ENCODE measurements around the gene HOXB4. TPM values are rescaled to one million over a fixed set of nuclear protein-coding genes. Genes with fewer than 3 reads are reported as not detected.

Gene HOXB4
- total RNA-seq, 3 donors from 2014 or later: 4.5 to 14.6 (median 5.3) TPM

- Histone ChIP-seq H3K4me1 (ENCODE audit: low read depth) (peaks cover 34% of the 10 kb centered on the region), H3K4me3 (peak overlapping the region; percentile 3), H3K9me3 (no peaks in the 10 kb centered on the region), H3K36me3 (ENCODE audit: low read depth) (no peaks in the 10 kb centered on the region)
- peak in 2 of 3 donors; percentile 58 to 72 for DNase-seq
- ATAC-seq: peak; percentile 29
- intact Hi-C loops (cut with DNase I, micrococcal nuclease): no loop called here
- TF ChIP-seq CTCF (IDR thresholded peaks at IDR 0.05): no peak
Measured at GRCh38 chr17:48612854-48613691, 34.9 kb upstream of the HOXB4 start.

DNA sequence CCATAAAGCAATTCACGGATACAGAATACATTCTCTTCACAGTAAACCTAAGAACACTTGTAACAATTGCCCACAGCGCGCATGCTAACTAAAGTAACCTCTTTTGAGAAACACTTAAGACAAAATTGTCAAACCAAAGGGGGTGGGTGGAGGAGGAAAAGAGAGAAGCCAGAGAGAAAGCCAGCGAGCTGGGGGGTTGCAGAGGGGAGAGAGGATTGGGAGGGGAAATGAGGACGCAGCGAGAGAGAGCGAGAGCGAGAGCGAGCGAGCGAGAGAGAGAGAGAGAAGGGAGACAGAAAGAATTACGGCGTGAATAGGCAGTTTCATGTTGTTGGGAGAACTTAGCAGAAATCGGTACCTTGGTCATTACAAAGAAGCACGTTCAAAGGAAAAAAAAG is 34.3 kb upstream of the HOXB4 start:
- H3K9me3 ChIP-seq: no peaks in the 10 kb centered on the region
- H3K4me3 ChIP-seq: peak overlapping the region; percentile 6
- H3K36me3 ChIP-seq (ENCODE audit: low read depth): no peaks in the 10 kb centered on the region
- ATAC-seq (no peak), DNase-seq (peak in 1 of 3 donors; percentile 45)
- intact Hi-C loops (cut with DNase I, micrococcal nuclease): no loop called here
- H3K4me1 ChIP-seq (ENCODE audit: low read depth): peaks cover 31% of the 10 kb centered on the region
- no peak for TF ChIP-seq CTCF (IDR thresholded peaks at IDR 0.05)

DNA sequence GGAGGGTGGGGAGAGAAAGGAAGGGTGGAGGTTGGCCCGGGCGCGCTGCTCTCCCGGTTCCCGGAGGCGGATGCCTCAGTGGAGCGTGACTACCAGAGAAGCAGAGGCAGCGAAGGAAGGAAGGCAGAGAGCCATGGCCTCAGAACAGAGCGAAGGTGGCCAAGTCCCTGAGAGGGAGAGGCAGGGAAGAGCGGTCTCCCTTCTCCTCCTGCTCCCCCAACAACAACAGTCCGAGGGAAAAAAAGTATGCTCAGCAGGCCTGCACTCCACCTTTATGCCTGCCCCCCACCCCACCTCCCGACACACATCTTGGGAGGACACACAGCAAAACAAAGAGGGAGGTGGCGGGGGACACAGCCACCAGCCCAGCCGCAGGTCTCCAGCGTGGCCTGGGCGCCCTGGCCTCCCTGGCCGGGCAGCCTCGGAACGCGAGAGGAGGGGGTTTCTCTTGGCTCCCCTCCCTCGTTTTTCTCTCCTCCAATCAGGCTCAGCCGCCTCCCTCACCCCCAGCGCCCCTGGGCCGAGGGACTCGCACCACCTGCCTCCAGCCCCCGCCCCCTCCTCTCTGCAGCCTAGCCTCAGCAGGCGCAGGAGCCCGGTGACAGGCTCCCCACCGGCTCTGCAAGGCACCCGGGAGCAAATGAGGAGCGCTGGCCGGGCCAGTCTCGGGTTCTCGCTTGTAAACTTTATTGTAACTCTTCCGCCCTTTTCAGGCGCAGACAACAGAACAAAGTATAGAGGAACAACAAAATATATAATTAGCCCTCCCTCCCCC is 33.7 kb upstream of the HOXB4 start:
- Histone ChIP-seq H3K4me1 (ENCODE audit: low read depth) (peaks cover 25% of the 10 kb centered on the region), H3K9me3 (no peaks in the 10 kb centered on the region), H3K36me3 (ENCODE audit: low read depth) (no peaks in the 10 kb centered on the region), H3K4me3 (peak overlapping the region; percentile 6)
- ATAC-seq (peak; percentile 37), DNase-seq (peak; percentile 60 to 77 (median 72))
- TF ChIP-seq CTCF (IDR thresholded peaks at IDR 0.05): no peak
- intact Hi-C loops (cut with DNase I, micrococcal nuclease): no loop called here

DNA sequence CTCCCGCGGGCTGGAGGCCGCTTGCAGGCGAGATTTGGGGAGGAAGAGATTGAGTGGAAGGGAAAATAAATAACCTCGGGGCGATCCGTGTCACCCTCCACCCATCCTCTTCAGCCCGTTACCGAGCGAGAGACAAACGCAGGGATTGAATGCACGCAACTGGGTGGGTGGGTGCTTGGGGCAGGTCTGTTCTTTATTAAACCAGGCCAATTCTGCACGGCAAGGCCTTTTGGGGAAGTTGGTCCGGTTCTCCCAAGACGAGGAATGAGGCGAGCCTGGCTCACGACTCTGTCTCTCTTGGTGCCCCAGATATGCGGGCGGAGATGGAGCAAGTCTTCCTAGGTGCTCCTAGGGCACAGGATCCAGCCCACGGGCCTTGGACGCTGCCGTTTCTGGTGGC is 33.1 kb upstream of the HOXB4 start:
- no peaks in the 10 kb centered on the region for H3K9me3 ChIP-seq
- DNase-seq (peak; percentile 48 to 65 (median 51)), ATAC-seq (peak; percentile 22)
- peaks cover 25% of the 10 kb centered on the region for H3K4me1 ChIP-seq (ENCODE audit: low read depth)
- no peak for TF ChIP-seq CTCF (IDR thresholded peaks at IDR 0.05)
- H3K4me3 ChIP-seq: peak overlapping the region; percentile 38
- no peaks in the 10 kb centered on the region for H3K36me3 ChIP-seq (ENCODE audit: low read depth)
- intact Hi-C loops (cut with DNase I, micrococcal nuclease): no loop called here

DNA sequence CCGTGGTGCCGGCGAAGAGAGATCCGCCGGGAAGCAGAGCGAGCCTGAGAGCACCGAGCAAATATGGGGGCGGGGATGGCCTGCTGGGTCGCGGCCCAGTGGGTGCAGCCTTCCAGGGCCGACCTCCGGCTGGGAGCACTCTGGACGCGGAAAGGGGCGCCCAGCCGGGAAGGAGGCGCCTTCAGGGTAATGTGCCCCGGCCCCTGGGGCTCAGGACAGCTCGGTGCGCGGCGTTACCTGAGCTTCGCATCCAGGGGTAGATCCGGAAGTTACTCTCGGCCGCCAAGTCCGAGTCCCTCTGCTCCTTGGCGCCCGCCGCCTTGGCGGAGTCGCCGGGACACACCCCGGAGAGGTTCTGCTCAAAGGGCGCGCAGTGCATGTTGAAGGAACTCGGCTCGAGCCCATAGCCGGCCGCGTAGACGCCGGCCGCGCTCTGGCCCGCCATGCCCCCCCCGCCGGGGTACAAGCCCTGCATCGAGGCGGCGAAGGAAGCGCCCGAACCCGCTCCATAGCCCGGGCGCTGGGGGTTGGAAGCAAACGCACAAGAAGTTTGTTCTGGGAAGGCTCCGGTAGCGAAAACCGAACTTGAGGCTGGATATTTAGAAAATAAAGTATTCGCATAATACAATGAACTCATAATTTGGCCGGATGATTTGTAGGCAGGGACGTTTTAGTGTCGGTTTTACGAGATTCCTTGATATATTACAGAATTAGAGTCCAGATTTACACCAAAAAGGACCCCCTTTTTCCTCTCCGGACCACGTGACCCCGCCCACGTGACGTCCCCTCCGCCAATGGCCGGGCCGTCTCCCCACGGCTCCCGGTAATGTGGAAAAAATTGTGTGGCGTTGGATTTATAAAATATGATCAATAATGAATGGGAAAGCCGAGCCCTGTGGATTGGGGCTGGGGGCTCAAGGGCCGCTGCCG is 32.4 kb upstream of the HOXB4 start, which contains the start of gene HOXB7:
Gene HOXB7 (minus strand): TSS at position 736 of the 930 bp plus-strand sequence. CDS start 99 bp downstream, at position 637.
- no peak for TF ChIP-seq CTCF (IDR thresholded peaks at IDR 0.05)
- Histone ChIP-seq H3K4me3 (peak within 1 kb of the TSS; percentile 38), H3K9me3 (no peaks in the 10 kb centered on the region), H3K4me1 (ENCODE audit: low read depth) (peaks cover 26% of the 10 kb centered on the region), H3K36me3 (ENCODE audit: low read depth) (no peaks in the 10 kb centered on the region)
- ATAC-seq: peak; percentile 75
- intact Hi-C loops (cut with DNase I, micrococcal nuclease): no loop called here
- peak; percentile 86 to 90 (median 89) for DNase-seq

All from mucosa of descending colon (tissue), 3 donors.